K562 (cell line): ENCODE results near the gene MSX1. TPM values are rescaled to one million over a fixed set of nuclear protein-coding genes. Genes with fewer than 3 reads are reported as not detected.

Experiments
- ATAC-seq: fragments of 200-7000 bp; cut with Tn5 transposase; 3 replicates; pipeline ENCODE4 v1.9.1; 2020; ENCODE audit warnings: moderate library complexity
- BruUV-seq: library from RNA; stranded (reverse); fragments of 400-500 nt; replicated peaks from 2 replicates; lab custom pipeline; 2021; lab: Mats Ljungman, UMichigan
- CTCF ChIA-PET: fragments of 300-600 bp; formaldehyde crosslinking; extraction: SDS; loops from one replicate; lab custom pipeline; 2021; ENCODE audit warnings: low intra/inter-chr PET ratio; lab: Yijun Ruan, JAX
- POLR2A ChIA-PET: fragments of 300-600, 350-650 bp; sonication (Branson Sonifier 250); formaldehyde crosslinking; extraction: SDS; loops from one replicate; lab custom pipeline; 2021; ENCODE audit warnings: antibody characterized with exemption, inconsistent platforms; lab: Yijun Ruan, JAX
- DNase-seq, 4 experiments: peaks; one replicate each; pipeline versions ENCODE4 v3.0.0 to v3.0.0-alpha.2; 2011 to 2018; ENCODE audit warnings: low spot score in 3 of 4, mixed read lengths in 3 of 4; ENCODE audit errors: extremely low read depth in 1 of 4
- FAIRE-seq: peaks from 2 replicates; lab custom pipeline; 2011; peaks lifted over from hg19 to GRCh38; lab: Jason Lieb, UNC
- H2AFZ ChIP-seq: 2 replicates; pipeline ENCODE4 v1.6.0; 2011; ENCODE audit warnings: low read depth, low read length, control low read depth, inconsistent platforms
- H3K27ac ChIP-seq: fragments of 200-600 bp; 3 replicates; pipeline ENCODE4 v1.8.0; 2011; ENCODE audit warnings: low read depth, mild to moderate bottlenecking, control low read depth, inconsistent platforms, low read length, moderate library complexity, mixed read lengths; ENCODE audit errors: extremely low read depth
- H3K27me3 ChIP-seq, 2 experiments: fragments of 300-600 bp in 1 of 2; 2 replicates in 1 of 2; 3 replicates in 1 of 2; pipeline versions ENCODE4 v1.6.0 to v1.8.0; 2011; ENCODE audit warnings: inconsistent platforms in 2 of 2, low read length in 2 of 2, mild to moderate bottlenecking in 1 of 2, mixed read lengths in 1 of 2, moderate library complexity in 1 of 2; ENCODE audit not compliant: control insufficient read depth in 2 of 2, insufficient read depth in 2 of 2
- H3K36me3 ChIP-seq: fragments of 300-600 bp; 3 replicates; pipeline ENCODE4 v1.8.0; 2011; ENCODE audit warnings: mild to moderate bottlenecking, low read length, inconsistent platforms; ENCODE audit not compliant: control insufficient read depth, insufficient read depth
- H3K4me1 ChIP-seq, 2 experiments: fragments of 200-600 bp in 1 of 2; replicated peaks in 1 of 2; 2 replicates in 1 of 2; 3 replicates in 1 of 2; pipeline versions ENCODE4 v1.5.1 to v1.8.0; 2011; ENCODE audit warnings: inconsistent platforms in 2 of 2, low read length in 2 of 2, mild to moderate bottlenecking in 1 of 2, mixed read lengths in 1 of 2, moderate library complexity in 1 of 2; ENCODE audit not compliant: control insufficient read depth in 2 of 2, insufficient read depth in 2 of 2
- H3K4me2 ChIP-seq: 2 replicates; pipeline ENCODE4 v1.6.1; 2011; ENCODE audit warnings: low read length, control low read depth, inconsistent platforms, mixed read lengths; ENCODE audit not compliant: insufficient read depth
- H3K4me3 ChIP-seq: fragments of 200-600 bp; sonication (generic), shearing (Covaris generic); 2 replicates; pipeline ENCODE4 v1.5.1; 2016; ENCODE audit warnings: control low read depth, inconsistent platforms
- H3K79me2 ChIP-seq: fragments of 200-600 bp; 3 replicates; pipeline ENCODE4 v1.8.0; 2011; ENCODE audit warnings: low read length, inconsistent platforms; ENCODE audit not compliant: control insufficient read depth, insufficient read depth
- H3K9ac ChIP-seq, 2 experiments: 2 replicates each; pipeline versions ENCODE4 v1.6.0 to v1.6.1; 2011; ENCODE audit warnings: low read depth in 2 of 2, low read length in 2 of 2, control low read depth in 1 of 2, inconsistent platforms in 1 of 2, mild to moderate bottlenecking in 1 of 2, mixed read lengths in 1 of 2; ENCODE audit not compliant: insufficient read depth in 1 of 2
- H3K9me1 ChIP-seq: one replicate; pipeline ENCODE4 v1.6.0; 2011; ENCODE audit warnings: inconsistent platforms, mild to moderate bottlenecking, low read length, moderate library complexity; ENCODE audit not compliant: control insufficient read depth, insufficient read depth
- H3K9me3 ChIP-seq: replicated peaks from 2 replicates; pipeline ENCODE4 v1.5.1; 2011; ENCODE audit warnings: low read depth, low read length, inconsistent platforms; ENCODE audit not compliant: control insufficient read depth, insufficient read depth
- H4K20me1 ChIP-seq: replicated peaks from 2 replicates; pipeline ENCODE4 v1.6.1; 2011; ENCODE audit warnings: low read length, inconsistent platforms, mixed read lengths; ENCODE audit not compliant: control insufficient read depth, insufficient read depth
- ADNP ChIP-seq: fragments of 200-800 bp; sonication (Bioruptor generic); IDR thresholded peaks from 2 replicates; pipeline ENCODE4 v1.6.1; 2016; ENCODE audit warnings: missing genetic modification characterization, missing compliant biosample characterization
- CREB1 ChIP-seq, 2 experiments: sonication (generic) in 1 of 2; formaldehyde crosslinking in 1 of 2; IDR thresholded peaks; 2 replicates each; pipeline versions ENCODE4 v1.6.1 to v1.8.0; 2012 to 2022; ENCODE audit warnings: inconsistent platforms in 1 of 2, mild to moderate bottlenecking in 1 of 2, missing genetic modification reagents in 1 of 2, moderate library complexity in 1 of 2
- CREM ChIP-seq: IDR thresholded peaks from 2 replicates; pipeline ENCODE4 v1.6.1; 2014; ENCODE audit warnings: antibody characterized with exemption, low read depth
- CTBP1 ChIP-seq: fragments of 450-650 bp; IDR thresholded peaks from 2 replicates; pipeline ENCODE4 v1.6.1; 2016; ENCODE audit warnings: borderline replicate concordance
- DDX20 ChIP-seq: fragments of 450-650 bp; IDR thresholded peaks from 2 replicates; pipeline ENCODE4 v1.6.1; 2016; ENCODE audit warnings: missing genetic modification characterization, low read depth, mild to moderate bottlenecking, missing compliant biosample characterization, moderate library complexity
- ETV1 ChIP-seq: fragments of 450-650 bp; conservative IDR thresholded peaks from 2 replicates; pipeline ENCODE4 v1.6.1; 2016; ENCODE audit warnings: missing genetic modification characterization, control low read depth, low read depth, missing compliant biosample characterization
- FOXJ2 ChIP-seq: fragments of 200-800 bp; sonication (Bioruptor generic); IDR thresholded peaks from 2 replicates; pipeline ENCODE4 v1.6.1; 2016; ENCODE audit warnings: missing genetic modification characterization, missing compliant biosample characterization
- JUNB ChIP-seq: fragments of 450-650 bp; formaldehyde crosslinking; conservative IDR thresholded peaks from 2 replicates; pipeline ENCODE4 v1.4.0; 2020; ENCODE audit warnings: mild to moderate bottlenecking
- PHB ChIP-seq: fragments of 250-450 bp; sonication (Bioruptor Pico); IDR thresholded peaks from 2 replicates; pipeline ENCODE4 v1.5.0; 2021
- TCF7 ChIP-seq: sonication (generic); IDR thresholded peaks from 2 replicates; pipeline ENCODE4 v1.6.1; 2016; ENCODE audit warnings: antibody characterized with exemption, borderline replicate concordance
- ZNF644 ChIP-seq: fragments of 200-800 bp; sonication (Bioruptor generic); IDR thresholded peaks from 2 replicates; pipeline ENCODE4 v1.6.1; 2016; ENCODE audit warnings: low read depth, missing genetic modification characterization, missing compliant biosample characterization
- WGBS: fragments of 100-300 bp; shearing (Covaris generic); methylation state at CpG from one replicate; pipeline ENCODE4 v1.1.6; 2016; ENCODE audit warnings: low coverage, mixed read lengths; ENCODE audit not compliant: insufficient coverage; ENCODE audit errors: missing lambda C conversion rate; 5-methylcytosine and 5-hydroxymethylcytosine counted together
- in situ Hi-C: fragments of 300-500 bp; cut with MboI; formaldehyde crosslinking; loops from 4 replicates; pipeline ENCODE4 v1.15.0; 2018; ENCODE audit warnings: inconsistent platforms, mixed read lengths
- intact Hi-C: fragments of 100-400 bp; cut with micrococcal nuclease; formaldehyde crosslinking; loops from 2 replicates; pipeline ENCODE4 v1.14.2; 2022
- polyA plus RNA-seq, 8 experiments: library from polyadenylated mRNA; depleted of rRNA in 4 of 8; stranded (reverse) in 5 of 8; unstranded in 3 of 8; fragments of >200 nt; fragmentation: Nextera tagmentation in 2 of 8; fragmentation: Illumina TruSeq in 1 of 8; extraction: Ambion mirVana in 2 of 8; extraction: Trizol in 1 of 8; gene quantifications; 2 replicates each; pipeline versions ENCODE4 v1.2.1 to v1.2.3, GENCODE V29; 2011 to 2014; ENCODE audit warnings: inconsistent platforms in 1 of 8, missing spikeins in 1 of 8
- total RNA-seq, 7 experiments: library from RNA; depleted of rRNA in 6 of 7; stranded (reverse); fragments of >200 nt in 6 of 7; fragmentation: Illumina TruSeq in 2 of 7; extraction: Trizol in 2 of 7; gene quantifications; 2 replicates each; pipeline versions ENCODE4 v1.2.1 to v1.2.3, GENCODE V29; 2011 to 2021; ENCODE audit warnings: low replicate concordance in 1 of 7
- TF ChIP-seq, protein P1 (sequence below): sonication (generic); IDR thresholded peaks from 2 replicates; pipeline ENCODE4 v1.6.1; 2016
- TF ChIP-seq, protein P2 (sequence below): fragments of 250-450 bp; sonication (Bioruptor Pico); IDR thresholded peaks from 2 replicates; pipeline ENCODE4 v1.4.0; 2020
- TF ChIP-seq, protein P3 (sequence below), 2 experiments: fragments of 450-650 bp; IDR thresholded peaks; 2 replicates each; pipeline ENCODE4 v1.6.1; 2016; ENCODE audit warnings: mild to moderate bottlenecking in 2 of 2, borderline replicate concordance in 1 of 2, low read depth in 1 of 2, moderate library complexity in 1 of 2

The MSX1 gene
- total and polyA plus RNA-seq, 9 of the 15 experiments (the other 6 are each of a cell fraction or from before 2014, with no cell fraction given) = 1.3 to 6.3 (median 2.3) TPM

DNA sequence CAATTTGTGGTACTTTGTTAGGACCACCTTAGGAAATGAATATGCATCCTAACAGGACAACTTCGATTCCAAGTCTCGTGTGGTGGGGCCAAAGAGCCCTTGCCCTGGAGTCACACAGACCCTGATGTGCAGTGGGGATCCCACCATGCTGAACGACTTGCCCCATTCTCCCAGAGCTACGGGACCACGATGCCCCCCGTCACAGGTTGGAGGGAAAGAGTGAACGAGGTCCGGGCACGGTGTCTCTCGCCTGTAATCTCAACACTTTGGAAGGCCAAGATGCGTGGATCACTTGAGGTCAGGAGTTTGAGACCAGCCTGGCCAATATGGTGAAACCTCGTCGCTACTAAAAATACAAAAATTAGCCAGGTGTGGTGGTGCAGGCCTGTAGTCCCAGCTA is 14.4 kb upstream of the MSX1 start:
- Histone ChIP-seq H3K27me3 (peaks cover 0 to 34% of the 10 kb centered on the region in 2 experiments; a peak in 2 of 5 replicates), H3K4me1 (no peaks in the 10 kb centered on the region), H4K20me1 (peaks cover 3% of the 10 kb centered on the region), H3K36me3 (no peaks in the 10 kb centered on the region), H3K27ac (no peak overlapping the region), H3K79me2 (no peaks in the 10 kb centered on the region), H3K9ac (no peak overlapping the region), H3K4me3 (no peak overlapping the region), H3K9me3 (no peaks in the 10 kb centered on the region), H3K4me2 (no peak overlapping the region), H3K9me1 (no peaks in the 10 kb centered on the region), H2AFZ (no peak overlapping the region)
- no TSS peak for BruUV-seq
- ChIA-PET CTCF (no interaction called here), POLR2A (no interaction called here)
- 6% methylated on average over 13 of the region's 13 CpGs for WGBS
- in situ Hi-C loops = no loop called here
- FAIRE-seq (no peak), DNase-seq (no peak), ATAC-seq (no peak)
- intact Hi-C loops = no loop called here
- TF ChIP-seq CREB1 (IDR thresholded peaks at IDR 0.05) = no peak
- no peak for TF ChIP-seq CREB1 (CRISPR knock-in tag; IDR thresholded peaks at IDR 0.05)
- no peak for TF ChIP-seq PHB (CRISPR knock-in tag)
- TF ChIP-seq ETV1 = no peak
- TF ChIP-seq, protein P1, sequence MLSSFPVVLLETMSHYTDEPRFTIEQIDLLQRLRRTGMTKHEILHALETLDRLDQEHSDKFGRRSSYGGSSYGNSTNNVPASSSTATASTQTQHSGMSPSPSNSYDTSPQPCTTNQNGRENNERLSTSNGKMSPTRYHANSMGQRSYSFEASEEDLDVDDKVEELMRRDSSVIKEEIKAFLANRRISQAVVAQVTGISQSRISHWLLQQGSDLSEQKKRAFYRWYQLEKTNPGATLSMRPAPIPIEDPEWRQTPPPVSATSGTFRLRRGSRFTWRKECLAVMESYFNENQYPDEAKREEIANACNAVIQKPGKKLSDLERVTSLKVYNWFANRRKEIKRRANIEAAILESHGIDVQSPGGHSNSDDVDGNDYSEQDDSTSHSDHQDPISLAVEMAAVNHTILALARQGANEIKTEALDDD = no peak
- no peak for TF ChIP-seq JUNB (CRISPR knock-in tag)
- TF ChIP-seq, protein P2, sequence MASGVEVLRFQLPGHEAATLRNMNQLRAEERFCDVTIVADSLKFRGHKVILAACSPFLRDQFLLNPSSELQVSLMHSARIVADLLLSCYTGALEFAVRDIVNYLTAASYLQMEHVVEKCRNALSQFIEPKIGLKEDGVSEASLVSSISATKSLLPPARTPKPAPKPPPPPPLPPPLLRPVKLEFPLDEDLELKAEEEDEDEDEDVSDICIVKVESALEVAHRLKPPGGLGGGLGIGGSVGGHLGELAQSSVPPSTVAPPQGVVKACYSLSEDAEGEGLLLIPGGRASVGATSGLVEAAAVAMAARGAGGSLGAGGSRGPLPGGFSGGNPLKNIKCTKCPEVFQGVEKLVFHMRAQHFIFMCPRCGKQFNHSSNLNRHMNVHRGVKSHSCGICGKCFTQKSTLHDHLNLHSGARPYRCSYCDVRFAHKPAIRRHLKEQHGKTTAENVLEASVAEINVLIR = no peak
- no peak for TF ChIP-seq TCF7
- no peak for TF ChIP-seq DDX20
- TF ChIP-seq CTBP1 = no peak
- TF ChIP-seq ADNP (tag) = no peak
- no peak for TF ChIP-seq CREM
- TF ChIP-seq FOXJ2 (tag) = no peak
- TF ChIP-seq ZNF644 (tag) = no peak
- TF ChIP-seq, protein P3, sequence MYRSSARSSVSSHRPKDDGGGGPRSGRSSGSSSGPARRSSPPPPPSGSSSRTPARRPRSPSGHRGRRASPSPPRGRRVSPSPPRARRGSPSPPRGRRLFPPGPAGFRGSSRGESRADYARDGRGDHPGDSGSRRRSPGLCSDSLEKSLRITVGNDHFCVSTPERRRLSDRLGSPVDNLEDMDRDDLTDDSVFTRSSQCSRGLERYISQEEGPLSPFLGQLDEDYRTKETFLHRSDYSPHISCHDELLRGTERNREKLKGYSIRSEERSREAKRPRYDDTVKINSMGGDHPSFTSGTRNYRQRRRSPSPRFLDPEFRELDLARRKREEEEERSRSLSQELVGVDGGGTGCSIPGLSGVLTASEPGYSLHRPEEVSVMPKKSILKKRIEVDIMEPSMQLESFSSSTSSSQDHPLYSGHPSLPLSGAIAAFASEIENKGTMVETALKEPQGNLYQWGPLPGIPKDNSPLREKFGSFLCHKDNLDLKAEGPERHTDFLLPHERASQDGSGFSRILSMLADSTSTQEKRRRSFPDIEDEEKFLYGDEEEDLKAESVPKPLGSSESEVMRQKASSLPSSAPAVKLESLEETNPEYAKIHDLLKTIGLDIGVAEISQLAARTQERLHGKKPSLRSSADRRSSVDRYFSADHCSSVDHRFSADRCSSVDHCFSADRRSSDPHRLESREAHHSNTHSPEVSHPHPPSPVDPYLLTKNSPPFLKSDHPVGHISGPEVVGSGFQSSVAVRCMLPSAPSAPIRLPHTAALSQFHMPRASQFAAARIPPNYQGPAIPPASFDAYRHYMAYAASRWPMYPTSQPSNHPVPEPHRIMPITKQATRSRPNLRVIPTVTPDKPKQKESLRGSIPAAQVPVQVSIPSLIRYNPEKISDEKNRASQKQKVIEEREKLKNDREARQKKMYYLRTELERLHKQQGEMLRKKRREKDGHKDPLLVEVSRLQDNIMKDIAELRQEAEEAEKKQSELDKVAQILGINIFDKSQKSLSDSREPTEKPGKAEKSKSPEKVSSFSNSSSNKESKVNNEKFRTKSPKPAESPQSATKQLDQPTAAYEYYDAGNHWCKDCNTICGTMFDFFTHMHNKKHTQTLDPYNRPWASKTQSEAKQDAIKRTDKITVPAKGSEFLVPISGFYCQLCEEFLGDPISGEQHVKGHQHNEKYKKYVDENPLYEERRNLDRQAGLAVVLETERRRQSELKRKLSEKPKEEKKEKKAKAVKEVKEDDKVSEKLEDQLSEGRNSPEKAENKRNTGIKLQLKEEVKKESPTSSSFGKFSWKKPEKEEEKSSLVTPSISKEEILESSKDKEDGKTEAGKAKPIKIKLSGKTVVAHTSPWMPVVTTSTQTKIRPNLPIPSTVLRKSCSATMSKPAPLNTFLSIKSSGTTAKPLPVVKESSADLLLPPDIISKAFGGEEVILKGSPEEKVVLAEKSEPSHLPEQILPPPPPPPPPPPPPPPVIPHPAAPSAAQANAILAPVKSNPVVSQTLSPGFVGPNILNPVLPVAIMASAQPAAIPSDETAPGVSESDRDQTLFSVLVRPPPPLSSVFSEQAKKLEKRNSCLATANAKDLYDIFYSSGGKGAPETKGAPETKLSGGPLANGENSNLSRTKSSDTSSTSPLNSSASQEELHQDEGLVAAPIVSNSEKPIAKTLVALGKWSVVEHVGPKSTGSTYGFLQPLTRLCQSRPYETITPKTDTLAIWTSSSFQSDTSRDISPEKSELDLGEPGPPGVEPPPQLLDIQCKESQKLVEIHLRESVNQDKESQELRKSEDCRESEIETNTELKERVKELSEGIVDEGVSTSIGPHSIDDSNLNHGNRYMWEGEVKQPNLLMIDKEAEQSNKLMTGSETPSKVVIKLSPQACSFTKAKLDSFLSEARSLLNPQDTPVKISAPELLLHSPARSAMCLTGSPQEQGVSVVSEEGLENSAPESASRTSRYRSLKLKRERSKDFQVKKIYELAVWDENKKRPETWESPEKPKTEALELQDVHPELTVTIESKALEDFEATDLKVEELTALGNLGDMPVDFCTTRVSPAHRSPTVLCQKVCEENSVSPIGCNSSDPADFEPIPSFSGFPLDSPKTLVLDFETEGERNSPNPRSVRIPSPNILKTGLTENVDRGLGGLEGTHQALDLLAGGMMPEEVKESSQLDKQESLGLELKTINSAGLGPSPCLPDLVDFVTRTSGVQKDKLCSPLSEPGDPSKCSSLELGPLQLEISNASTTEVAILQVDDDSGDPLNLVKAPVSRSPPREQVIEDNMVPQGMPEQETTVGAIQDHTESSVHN (IDR thresholded peaks at IDR 0.05; ENCODE audit: borderline replicate concordance in 1 of 2, low read depth in 1 of 2) = no peak
